Right ventricle myocardium inferior (tissue), 1 donor: ENCODE results near the gene CDH5. TPM values are rescaled to one million over a fixed set of nuclear protein-coding genes. Genes with fewer than 3 reads are reported as not detected.
"Not testable (repeated sequence)": the region's sequence is repeated elsewhere in the genome, so short reads cannot be mapped to it uniquely, and the experiment has no call there.

Experiments used
- ATAC-seq: fragments of 200-7000 bp; cut with Tn5 transposase; one replicate; pipeline ENCODE4 v1.9.1; 2020; ENCODE audit warnings: mild to moderate bottlenecking, moderate library complexity
- DNase-seq: peaks from one replicate; pipeline ENCODE4 v3.0.0; 2021; ENCODE audit errors: missing footprints
- intact Hi-C: fragments of 100-400 bp; cut with DNase I; formaldehyde crosslinking; loops from one replicate; pipeline ENCODE4 v1.11.0; 2022
- long read RNA-seq: library from polyadenylated mRNA; unstranded; transcript quantifications from one replicate; pipeline ENCODE4 v2.0.0, GENCODE V29; 2021
- total RNA-seq: library from RNA; stranded (reverse); fragmentation: NEBNext Ultra II Directional; extraction: Animal tissue kit (Norgen Biotek cat#: 25700); gene quantifications from one replicate; pipeline ENCODE4 v1.2.1, GENCODE V29; 2021
- donor health status: DM: no; HTN: yes; CAD: no; lungs with severe emphysema.

Gene CDH5
- 58.4 TPM for total RNA-seq
- long read RNA-seq, full-length matches to known transcripts = 20 of 44 reads
- long read RNA-seq, partial matches to known transcripts = 22 of 44 reads
- long read RNA-seq, other reads (novel, unspliced or antisense) = 2 of 44 reads

GRCh38 chr16:66366433-66367299, at the start of gene CDH5:
TSS of gene CDH5 (plus strand) at chr16:66366691. CDS start at chr16:66379338, 12,647 bp downstream.
- DNase-seq (peak; percentile 84), ATAC-seq (peak; percentile 51)
- intact Hi-C loops = loop anchor here (2.0 kb wide), 1 partner anchor 16 kb away; no protein-coding TSS in a partner anchor

GRCh38 chr16:66318505-66318904, 48.0 kb upstream of the CDH5 start:
- DNase-seq (no peak), ATAC-seq (no peak)
- intact Hi-C loops = loop anchor here (5.0 kb wide), 1 partner anchor 41 kb away; no protein-coding TSS in a partner anchor

GRCh38 chr16:66320774-66321173, 45.7 kb upstream of the CDH5 start:
- DNase-seq (no peak), ATAC-seq (no peak)
- intact Hi-C loops = no loop called here

- no peak for DNase-seq
- intact Hi-C loops = no loop called here
- ATAC-seq = no peak
Measured at GRCh38 chr16:66322174-66322573, 44.3 kb upstream of the CDH5 start.

- intact Hi-C loops = no loop called here
- ATAC-seq = peak; percentile 27
- no peak for DNase-seq
Measured at GRCh38 chr16:66324815-66325515, 41.5 kb upstream of the CDH5 start.

GRCh38 chr16:66325717-66326376, 40.6 kb upstream of the CDH5 start:
- ATAC-seq = no peak
- intact Hi-C loops = no loop called here
- no peak for DNase-seq

- ATAC-seq (no peak), DNase-seq (no peak)
- intact Hi-C loops = no loop called here
Measured at GRCh38 chr16:66326991-66327513, 39.4 kb upstream of the CDH5 start.

GRCh38 chr16:66328282-66328681, 38.2 kb upstream of the CDH5 start:
- no peak for ATAC-seq
- intact Hi-C loops = no loop called here
- no peak for DNase-seq

GRCh38 chr16:66331464-66331863, 35.0 kb upstream of the CDH5 start:
- DNase-seq, intact Hi-C loops: not testable (repeated sequence)

GRCh38 chr16:66332634-66333610, 33.6 kb upstream of the CDH5 start:
- no peak for ATAC-seq
- no peak for DNase-seq
- intact Hi-C loops = no loop called here

More at GRCh38 chr16:66331464-66331863, 35.0 kb upstream of the CDH5 start:
- not testable (repeated sequence) for ATAC-seq

GRCh38 chr16:66334853-66335574, 31.5 kb upstream of the CDH5 start:
- no peak for ATAC-seq
- no peak for DNase-seq
- intact Hi-C loops = no loop called here

- ATAC-seq = peak; percentile 39
- no peak for DNase-seq
- intact Hi-C loops = no loop called here
Measured at GRCh38 chr16:66335704-66336329, 30.7 kb upstream of the CDH5 start.

GRCh38 chr16:66337463-66338188, 28.9 kb upstream of the CDH5 start:
- ATAC-seq = no peak
- DNase-seq = no peak
- intact Hi-C loops = no loop called here

- ATAC-seq (no peak), DNase-seq (no peak)
- intact Hi-C loops = no loop called here
Measured at GRCh38 chr16:66342294-66342900, 24.1 kb upstream of the CDH5 start.

GRCh38 chr16:66344533-66345145, 21.9 kb upstream of the CDH5 start:
- ATAC-seq = no peak
- intact Hi-C loops = no loop called here
- DNase-seq = no peak
